NCI-H2171 treated with DMSO at 0.1 percent for 48 hours (cell line): Measurements from ENCODE around the gene SDF2L1.
A peak's percentile ranks its signal among the peaks of the same experiment; 100 is the strongest.
"Not testable (repeated sequence)": the region's sequence is repeated elsewhere in the genome, so short reads cannot be mapped to it uniquely, and the experiment has no call there.

ENCODE experiments used
- DNase-seq: peaks from one replicate; lab custom pipeline; 2025; lab: John Stamatoyannopoulos, UW

The SDF2L1 gene

DNA sequence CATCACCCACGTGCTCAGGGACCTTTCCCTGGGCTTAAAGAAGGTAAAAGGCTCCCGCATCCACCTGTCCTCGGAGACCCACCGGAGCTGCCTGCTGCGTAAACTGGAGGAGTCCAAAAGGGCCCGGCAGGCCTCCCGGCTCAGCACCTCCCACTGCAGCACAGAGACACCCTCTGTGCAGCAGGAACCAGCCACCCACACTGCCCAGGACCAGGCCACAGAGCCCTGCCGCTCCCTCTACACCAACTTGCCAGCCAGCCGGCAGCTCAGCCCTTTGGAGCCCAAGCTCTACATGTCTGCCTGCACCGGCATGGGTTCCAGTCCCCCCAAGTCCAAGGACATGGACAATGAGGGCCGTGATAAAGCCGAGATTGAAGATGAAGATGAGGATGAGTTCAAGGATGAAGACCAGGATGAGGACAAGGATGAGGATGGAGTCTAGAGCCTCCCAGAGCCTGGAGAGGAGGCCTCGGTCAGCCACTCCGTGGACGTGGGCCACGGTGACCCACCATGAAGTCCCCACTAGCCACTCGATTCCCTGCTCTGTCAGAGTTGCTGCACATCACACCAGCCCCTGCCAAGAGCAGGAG, 5.4 kb upstream of the SDF2L1 start:
- no peak for DNase-seq

DNA sequence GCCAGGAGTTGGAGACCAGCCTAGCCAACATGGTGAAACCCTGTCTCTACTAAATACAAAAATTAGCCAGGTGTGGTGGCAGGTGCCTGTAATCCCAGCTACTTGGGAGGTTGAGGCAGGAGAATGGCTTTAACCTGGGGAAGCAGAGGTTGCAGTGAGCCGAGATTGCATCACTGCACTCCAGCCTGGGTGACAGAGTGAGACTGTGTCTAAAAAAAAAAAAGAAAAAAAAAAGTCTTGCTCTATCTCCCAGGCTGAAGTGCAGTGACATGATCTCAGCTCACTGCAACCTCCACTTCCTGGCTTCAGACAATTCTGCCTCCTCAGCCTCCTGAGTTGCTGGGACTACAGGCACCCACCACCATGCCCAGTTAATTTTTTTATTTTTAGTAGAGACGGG, 4.7 kb upstream of the SDF2L1 start:
- DNase-seq: not testable (repeated sequence)

DNA sequence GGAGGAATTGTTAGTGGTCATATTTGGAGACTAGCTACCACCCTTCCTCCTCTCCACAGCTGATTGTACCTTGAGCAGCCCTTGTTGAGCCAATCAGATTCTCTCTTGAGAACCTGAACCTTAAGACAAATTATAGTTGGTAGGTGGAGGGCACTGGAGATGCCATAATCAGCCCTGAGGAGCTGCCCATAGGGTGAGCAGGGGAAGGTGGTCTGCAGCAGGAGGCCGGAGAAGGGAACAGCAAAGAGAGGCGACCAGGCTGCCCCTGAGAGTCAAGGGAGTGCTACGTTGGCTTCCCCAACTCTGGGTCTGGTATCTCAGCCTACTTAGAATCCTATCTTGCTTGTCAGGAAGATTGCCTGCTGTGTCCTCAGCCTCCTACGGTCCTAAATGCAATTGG, 2.7 kb upstream of the SDF2L1 start:
- no peak for DNase-seq

DNA sequence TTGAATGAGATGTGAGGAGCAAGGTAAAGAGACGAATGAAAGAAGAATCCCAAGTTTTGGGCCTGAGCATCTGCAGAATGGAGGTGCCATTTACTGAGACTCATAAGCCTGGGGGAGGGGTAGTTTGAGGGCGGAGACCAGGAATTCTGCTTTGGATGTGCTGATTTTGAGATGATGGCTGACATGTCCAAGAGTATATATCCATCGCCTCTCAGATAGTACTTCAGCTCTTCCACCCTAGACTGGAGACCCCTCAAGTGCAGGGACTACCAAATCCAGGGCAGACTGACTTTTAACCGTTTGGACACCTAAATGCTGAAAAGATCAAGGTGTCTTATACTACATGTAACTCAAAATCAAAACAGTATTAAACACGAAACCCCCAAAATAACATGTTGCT, 1.3 kb upstream of the SDF2L1 start:
- DNase-seq: no peak

DNA sequence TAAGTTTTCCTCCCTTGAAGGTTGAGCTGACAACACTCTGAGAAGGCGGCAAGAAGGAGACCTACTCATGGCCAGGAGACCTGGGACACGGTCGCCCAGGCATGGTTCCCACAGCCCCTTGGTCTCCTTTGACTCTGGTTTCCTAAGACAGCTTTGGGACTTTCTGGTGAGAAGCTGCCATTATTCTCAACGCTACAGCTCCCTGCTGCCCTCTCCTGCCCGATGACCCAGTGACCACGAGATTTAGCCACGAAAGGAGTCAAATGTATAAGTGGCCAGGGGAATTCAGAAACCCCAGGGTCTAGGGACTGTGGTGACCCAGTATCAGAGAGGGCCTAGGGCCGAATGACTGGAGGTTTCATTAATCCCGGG, 699 bp upstream of the SDF2L1 start:
- DNase-seq: no peak

DNA sequence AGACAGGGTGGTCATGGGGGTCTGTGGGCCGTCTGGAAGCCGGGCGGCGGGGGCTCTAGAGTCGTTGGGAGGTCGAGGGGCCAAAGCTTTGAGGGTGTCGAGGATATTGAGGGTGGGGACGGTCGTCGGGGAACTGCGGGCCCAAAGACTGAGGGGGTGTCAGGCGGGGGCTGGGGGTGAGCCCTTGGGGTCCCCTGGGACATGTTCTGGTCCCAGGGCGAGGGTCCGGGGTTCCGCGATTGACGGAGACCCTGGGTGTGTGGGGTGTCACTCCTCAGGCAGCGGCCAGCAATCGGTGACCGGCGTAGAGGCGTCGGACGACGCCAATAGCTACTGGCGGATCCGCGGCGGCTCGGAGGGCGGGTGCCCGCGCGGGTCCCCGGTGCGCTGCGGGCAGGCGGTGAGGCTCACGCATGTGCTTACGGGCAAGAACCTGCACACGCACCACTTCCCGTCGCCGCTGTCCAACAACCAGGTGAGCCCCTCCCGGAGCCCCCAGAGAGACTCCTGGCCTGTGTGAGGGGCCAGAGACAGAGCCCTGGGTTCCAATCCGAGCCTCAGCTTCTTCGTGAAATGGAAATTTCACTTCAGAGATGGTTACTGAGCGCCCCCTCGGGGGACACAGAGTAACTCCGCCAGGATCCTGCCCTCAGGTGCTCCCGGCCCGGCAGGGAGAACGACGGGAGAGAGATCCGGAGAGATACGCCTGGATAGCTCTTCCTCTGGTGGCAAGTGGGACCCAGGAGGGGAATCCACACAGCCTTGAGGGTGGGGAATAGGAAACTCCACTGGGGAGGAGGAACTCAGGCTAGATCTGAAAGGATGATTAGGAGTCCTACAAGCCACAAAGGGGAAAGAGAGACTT, 714 bp downstream of the SDF2L1 start:
- peak; percentile 69 for DNase-seq

DNA sequence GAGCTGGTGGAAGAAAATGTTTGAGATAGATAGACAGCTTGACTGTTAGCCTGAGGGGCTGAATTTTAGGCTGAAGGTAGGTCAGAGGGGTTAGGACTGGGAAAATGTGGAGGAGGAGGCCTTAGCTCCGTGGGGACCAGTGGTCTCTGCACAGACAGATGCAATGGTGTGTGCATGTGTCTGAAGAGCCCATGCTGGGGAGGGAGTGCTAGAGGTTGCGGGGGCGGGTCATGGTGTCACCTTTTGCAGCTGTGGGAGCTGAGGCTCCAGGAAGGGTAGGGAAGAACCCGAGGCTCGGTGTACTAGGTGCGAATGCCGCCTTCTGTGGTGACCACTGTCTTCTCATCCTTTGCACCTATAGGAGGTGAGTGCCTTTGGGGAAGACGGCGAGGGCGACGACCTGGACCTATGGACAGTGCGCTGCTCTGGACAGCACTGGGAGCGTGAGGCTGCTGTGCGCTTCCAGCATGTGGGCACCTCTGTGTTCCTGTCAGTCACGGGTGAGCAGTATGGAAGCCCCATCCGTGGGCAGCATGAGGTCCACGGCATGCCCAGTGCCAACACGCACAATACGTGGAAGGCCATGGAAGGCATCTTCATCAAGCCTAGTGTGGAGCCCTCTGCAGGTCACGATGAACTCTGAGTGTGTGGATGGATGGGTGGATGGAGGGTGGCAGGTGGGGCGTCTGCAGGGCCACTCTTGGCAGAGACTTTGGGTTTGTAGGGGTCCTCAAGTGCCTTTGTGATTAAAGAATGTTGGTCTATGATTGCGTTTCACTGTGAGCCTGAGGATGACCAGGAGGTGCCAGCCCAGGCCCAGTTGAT, 1.6 kb downstream of the SDF2L1 start:
- no peak for DNase-seq

DNA sequence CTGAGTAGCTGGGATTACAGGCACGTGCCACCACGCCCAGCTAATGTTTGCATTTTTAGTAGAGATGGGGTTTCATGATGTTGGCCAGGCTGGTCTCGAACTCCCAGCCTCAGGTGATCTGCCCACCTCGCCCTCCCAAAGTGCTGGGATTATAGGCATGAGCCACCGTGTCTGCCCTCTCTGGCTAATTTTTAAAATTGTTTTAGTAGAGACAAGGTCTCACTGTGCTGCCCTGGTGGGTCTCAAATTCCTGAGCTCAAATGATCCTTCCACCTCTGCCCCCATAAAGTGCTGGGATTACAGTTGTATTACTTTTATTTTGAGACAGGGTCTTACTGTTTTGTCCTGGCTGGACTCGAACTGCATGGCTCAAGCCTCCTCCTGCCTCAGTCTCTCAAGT, 3.4 kb downstream of the SDF2L1 start:
- DNase-seq: not testable (repeated sequence)

DNA sequence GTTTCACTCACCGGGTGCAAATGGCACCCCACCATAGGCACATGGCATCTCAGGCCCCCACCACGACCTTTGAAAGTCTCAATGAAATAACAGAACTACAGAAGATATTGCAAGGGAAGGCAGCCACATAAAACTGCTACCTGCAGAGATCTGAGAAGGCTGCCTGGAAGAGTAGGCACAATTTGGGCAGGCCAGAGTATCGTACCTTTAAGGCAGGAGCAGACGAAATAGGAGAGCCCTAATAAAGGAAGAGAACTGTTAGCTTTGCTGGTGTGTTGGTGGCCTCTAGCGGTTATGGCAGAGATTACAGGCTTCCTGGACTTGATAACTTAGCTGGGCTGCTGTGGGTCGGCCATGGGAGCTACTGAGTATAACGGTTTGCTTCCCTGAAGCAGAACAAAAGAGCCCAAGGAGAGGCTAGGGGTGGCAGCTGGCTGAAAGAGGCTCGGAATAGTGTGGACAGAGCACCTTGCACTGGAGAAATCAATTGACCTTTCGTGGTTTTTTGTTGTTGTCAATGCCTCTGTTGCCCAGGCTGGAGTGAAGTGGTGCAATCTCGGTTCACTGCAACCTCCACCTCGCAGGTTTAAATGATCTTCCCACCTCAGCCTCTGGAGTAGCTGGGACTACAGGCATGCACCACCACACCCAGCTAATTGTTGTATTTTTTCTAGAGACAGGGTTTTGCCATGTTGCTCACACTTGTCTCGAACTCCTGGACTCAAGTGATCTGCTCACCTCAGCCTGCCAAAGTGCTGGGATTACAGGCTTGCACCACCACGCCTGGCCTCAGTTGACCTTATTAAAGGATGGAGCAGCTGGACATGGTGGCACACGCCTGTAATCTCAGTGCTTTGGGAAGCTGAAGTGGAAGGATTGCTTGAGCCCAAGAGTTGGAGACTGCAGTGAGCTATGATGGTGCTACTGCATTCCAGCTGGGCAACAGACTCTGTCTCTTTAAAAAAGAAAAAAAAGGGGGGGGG, 4.8 kb downstream of the SDF2L1 start:
- DNase-seq: peak; percentile 90

DNA sequence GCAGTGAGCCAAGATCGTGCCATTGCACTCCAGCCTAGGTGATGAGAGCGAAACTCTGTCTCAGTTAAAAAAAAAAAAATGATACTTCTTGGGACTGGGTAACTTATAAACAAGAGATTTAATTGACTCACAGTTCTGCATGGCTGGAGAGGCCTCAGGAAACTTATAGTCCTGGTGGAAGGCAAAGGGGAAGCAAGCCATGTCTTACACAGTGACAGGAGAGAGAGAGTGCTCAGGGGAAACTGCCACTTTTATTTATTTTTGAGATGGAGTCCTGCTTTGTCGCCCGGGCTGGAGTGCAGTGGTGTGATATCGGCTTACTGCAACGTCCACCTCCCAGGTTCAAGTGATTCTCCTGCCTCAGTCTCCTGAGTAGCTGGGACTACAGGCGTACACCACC, 8.2 kb downstream of the SDF2L1 start:
- no peak for DNase-seq

DNA sequence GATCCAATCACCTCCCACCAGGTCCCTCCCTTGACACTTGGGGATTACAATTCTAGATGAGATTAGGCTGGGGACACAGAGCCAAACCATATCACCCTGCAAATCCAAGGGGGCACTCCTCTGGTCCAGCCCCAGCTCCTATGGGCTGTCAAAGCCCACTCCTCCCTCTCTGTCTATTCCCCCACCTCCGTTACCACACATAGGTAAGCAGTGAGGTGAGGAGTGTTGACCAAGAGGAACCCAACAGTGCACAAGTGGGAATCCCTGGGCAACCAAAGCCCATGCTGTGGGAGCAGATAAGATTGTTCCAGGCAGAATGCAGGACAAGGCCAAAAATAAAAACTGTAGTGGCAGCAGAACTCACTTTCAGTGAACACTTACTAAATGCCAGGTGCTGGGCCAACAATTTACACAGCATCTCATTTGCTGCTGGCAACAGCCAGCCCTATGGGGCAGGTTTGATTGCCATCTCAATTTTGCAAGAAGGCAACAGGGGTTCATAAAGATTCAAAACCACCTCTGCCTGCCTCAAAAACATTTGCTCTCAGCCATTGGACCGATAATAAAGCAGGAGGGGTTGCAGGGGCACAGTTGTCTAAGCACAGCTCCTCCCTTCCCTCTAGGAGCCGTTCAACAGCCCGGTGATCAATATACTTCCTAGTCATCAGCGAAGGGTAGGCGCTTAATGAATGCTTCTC, 8.9 kb downstream of the SDF2L1 start:
- peak; percentile 67 for DNase-seq

DNA sequence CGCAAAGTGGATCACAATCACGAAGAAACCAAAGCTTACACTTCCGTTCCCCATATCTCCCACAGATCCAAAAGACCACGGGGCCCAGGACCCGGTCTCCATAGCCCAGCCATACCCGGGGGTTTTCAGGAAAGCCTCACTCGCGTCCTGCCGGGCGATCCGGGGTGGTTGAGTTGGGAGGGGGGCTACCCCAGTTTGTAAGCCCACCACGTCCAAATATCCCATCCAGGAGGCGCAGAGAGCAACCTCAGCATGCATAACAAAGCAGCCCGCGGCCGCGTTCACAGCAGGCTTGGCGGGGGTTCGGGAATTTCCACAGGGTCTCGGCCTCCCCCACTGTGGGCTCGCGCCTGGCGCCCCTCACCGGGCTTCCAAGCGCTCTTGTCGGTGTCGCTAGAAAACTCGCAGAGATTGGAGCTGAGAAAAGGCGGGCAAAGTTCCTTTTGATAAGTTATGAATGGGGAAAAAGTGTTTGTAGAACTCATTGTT, 9.5 kb downstream of the SDF2L1 start:
- DNase-seq: no peak

DNA sequence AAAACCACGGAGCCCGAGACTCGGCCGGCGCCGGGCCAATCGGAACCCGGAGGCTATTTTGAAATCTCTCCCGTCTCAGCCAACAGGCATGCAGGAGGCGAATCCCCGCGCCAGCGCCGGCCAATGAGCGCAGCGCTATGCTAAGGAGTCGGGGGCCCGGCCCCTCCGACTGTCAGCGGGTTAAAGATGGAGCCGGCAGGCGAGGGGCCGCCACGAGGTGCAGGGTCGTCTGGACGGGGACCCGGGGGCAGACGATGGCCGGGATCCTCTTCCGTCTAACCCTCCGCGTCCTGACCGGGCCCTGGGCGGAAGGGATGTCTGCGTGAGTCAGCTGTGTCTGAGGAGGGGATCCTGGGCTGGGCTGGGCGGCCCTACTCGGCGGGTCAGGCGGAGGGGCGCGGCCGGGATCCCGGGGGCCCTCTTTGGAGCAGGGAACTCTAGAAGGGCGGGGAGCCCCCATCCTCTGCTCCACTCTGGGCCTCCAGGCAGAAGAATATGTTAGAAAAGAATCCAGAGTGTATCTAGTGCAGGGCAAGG, 10.0 kb downstream of the SDF2L1 start:
- peak; percentile 95 for DNase-seq

DNA sequence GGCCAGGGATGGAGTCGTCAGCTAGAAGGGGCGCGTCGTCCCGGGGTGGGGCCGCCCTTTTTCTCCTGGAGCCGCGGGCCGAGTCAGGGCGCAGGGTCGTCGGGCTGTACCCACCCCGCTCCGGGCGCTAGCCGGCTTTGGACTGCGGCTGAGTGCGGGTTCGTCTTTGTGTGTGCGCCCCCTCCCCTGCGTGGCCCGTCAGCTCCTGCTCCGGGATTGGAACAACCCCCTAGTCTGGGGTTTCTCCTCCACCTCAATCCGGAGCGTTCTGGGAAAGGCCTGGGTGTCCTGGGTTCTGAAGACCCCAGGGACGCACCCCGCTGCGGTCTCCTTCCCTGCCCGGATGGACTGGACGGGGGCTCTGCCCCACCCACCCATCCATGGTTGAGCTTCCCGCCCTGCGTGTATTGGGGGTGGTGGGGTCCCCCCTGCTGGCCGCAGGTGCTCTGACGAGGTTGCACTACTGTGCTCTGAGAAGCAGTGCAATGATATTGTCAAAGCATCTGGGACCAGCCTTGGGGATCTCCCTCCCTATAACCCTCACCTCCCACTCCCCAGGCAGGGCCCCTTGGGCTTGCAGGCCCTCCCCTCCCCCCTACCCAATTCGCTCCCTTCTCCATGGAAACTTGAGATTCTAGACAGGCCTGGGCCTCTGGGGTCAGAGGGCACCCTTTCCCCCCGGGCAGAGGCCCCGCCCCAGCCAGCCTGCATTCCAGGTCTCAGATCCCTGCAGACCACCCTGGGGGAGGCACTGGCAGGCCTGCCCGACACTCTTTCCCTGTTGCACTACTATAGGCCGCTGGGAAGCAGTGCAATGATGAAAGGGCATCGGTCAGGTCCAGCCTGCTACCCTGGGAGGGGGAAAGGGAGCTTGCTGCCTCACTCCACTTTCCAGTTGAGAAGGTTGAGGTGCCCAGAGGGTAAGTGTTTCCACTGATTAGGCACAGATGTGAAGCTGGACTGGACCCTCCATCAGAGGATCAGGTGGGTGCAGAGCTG, 10.7 kb downstream of the SDF2L1 start:
- DNase-seq: no peak

DNA sequence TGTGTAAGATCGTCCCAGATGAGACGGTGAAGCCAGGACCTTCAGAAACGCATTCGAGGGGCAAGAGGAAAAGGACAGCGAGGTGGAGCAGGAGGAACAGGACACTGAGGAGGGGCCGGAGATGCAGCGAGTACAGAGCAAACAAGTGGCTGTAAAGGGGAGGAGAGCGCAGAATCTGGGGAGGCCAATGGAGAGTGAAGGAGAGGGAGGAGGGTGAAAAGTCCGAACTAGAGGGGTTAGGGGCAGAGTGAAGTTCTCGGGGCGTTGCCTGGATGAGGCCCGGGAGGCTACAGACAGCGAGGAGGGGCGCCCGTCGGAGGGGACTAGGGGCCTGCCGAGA, 14.9 kb downstream of the SDF2L1 start:
- DNase-seq: no peak

DNA sequence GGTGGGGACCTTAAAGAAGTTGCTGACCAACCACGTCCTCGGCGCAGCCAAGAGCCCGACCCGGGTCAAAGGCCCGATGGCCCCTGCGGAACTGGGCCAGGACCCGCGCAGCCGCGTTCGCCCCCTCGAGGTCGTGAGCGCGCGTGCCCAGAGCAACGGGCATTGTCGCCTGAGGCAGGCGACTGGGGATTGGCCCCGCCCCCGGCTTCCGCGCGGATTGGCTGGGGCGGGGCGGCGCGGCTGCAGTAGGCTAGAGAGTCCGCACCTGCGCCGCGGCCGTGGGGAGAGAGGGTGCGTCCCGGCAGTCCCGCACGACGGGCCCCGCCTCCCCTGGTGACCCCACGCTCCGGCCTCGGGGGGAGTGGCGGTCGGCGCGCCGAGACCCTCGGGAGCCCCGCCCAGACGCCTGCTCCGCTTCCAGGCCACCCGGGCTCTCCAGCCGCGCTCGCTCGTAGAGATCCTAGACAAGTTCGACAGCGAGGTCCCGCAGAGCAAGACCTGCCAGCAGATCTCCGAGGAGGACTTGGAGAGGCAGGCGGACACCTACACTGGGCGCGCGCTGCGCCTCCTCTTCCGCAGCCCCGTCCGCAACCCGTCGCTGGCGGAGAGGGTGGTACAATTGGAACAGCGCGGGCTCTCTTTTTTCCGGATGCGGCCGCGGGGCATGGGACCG, 15.4 kb downstream of the SDF2L1 start:
- peak; percentile 80 for DNase-seq

DNA sequence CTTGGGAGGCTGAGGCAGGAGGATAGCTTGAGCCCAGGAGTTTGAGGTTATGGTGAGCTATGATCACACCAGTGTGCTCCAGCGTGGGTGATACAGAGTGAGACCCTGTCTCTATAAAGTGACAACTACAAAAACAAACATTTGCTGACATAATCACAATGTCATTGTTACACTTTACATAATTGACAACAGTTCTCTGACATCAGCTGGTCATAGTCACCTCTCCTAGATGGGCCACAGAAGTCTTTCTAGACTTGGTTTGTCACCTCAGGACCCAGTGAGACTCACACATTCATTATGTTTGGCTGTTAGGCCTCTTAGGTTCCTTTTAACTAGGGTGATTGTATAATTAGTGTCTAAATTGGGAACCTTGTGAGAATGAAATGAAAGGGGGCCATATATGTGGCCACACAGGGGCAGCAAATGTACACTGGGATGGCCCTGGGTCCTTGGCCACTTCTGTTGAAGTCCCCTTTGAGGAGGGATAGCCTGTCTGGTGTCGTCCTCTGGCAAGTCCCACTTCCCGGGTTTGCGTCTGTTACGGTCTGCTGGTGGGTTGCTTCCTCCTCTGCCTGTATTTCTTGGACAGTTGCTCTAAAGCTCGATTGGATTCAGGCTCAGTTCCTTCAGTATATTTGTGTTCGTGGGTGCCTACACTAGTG, 17.9 kb downstream of the SDF2L1 start:
- DNase-seq: no peak

DNA sequence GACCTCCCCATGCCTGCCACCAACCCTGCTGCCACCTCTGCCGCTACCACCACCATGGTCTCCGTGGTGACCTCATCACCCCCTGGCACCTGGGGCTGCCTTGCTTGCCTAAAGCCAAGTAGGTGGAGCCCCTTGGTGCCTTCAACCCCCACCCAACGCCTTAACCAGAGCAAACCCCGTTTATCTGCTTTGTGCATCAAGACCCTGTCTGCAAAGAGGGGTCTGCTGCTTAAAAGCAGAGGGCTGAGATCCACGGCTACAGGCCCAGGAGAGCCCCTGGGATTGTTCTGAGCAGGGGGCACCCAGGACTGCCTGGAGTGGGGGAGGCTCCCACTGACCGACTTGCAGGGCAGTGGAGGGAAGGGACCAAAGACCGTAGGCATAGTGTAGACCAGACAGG, 18.8 kb downstream of the SDF2L1 start:
- DNase-seq: no peak
